HepG2 (cell line): ENCODE results near the gene PEX12. TPM values are rescaled to one million over a fixed set of nuclear protein-coding genes. Genes with fewer than 3 reads are reported as not detected.

Experiments
- ATAC-seq: fragments of 200-7000 bp; cut with Tn5 transposase; 3 replicates; pipeline ENCODE4 v1.9.1; 2020; ENCODE audit warnings: mild to moderate bottlenecking, moderate library complexity
- BruUV-seq: library from RNA; stranded (reverse); fragments of 400-500 nt; replicated peaks from 2 replicates; lab custom pipeline; 2021; lab: Mats Ljungman, UMichigan
- CTCF ChIA-PET: fragments of 300-600 bp; formaldehyde crosslinking; extraction: SDS; loops from one replicate; lab custom pipeline; 2021; ENCODE audit warnings: low total read pairs, inconsistent platforms, low intra/inter-chr PET ratio; lab: Yijun Ruan, JAX
- POLR2A ChIA-PET: fragments of 350-600 bp; sonication (Branson Sonifier 250); formaldehyde crosslinking; loops from one replicate; lab custom pipeline; 2020; ENCODE audit warnings: antibody characterized with exemption, inconsistent platforms; lab: Yijun Ruan, JAX
- DNase-seq: peaks from one replicate; pipeline ENCODE4 v3.0.0-alpha.2; 2015; ENCODE audit warnings: low spot score
- FAIRE-seq: peaks from 3 replicates; lab custom pipeline; 2011; peaks lifted over from hg19 to GRCh38; lab: Jason Lieb, UNC
- H2AFZ ChIP-seq: one replicate; pipeline ENCODE4 v1.6.1; 2011; ENCODE audit warnings: low read length, inconsistent platforms
- H3K27ac ChIP-seq: fragments of 300-600 bp; 3 replicates; pipeline ENCODE4 v1.8.0; 2011; ENCODE audit warnings: mixed run types, mild to moderate bottlenecking, mixed read lengths, low read length, inconsistent platforms; ENCODE audit not compliant: insufficient read depth; ENCODE audit errors: extremely low read length
- H3K27me3 ChIP-seq, 2 experiments: fragments of 200-600 bp in 1 of 2; 2 replicates in 1 of 2; 3 replicates in 1 of 2; pipeline versions ENCODE4 v1.6.0 to v1.8.0; 2011; ENCODE audit warnings: low read length in 2 of 2, mild to moderate bottlenecking in 2 of 2, moderate library complexity in 2 of 2, inconsistent platforms in 1 of 2; ENCODE audit not compliant: insufficient read depth in 2 of 2, control insufficient read depth in 1 of 2
- H3K36me3 ChIP-seq, 2 experiments: fragments of 200-600 bp in 1 of 2; replicated peaks in 1 of 2; 2 replicates in 1 of 2; 3 replicates in 1 of 2; pipeline versions ENCODE4 v1.5.1 to v1.8.0; 2011; ENCODE audit warnings: low read length in 2 of 2, inconsistent platforms in 1 of 2; ENCODE audit not compliant: insufficient read depth in 2 of 2, control insufficient read depth in 1 of 2
- H3K4me1 ChIP-seq: 2 replicates; pipeline ENCODE4 v1.5.1; 2012; ENCODE audit warnings: low read length, inconsistent platforms; ENCODE audit not compliant: insufficient read depth
- H3K4me2 ChIP-seq: 2 replicates; pipeline ENCODE4 v1.6.0; 2011; ENCODE audit warnings: low read depth, low read length, inconsistent platforms
- H3K4me3 ChIP-seq, 3 experiments: fragments of 200-600 bp in 1 of 3; sonication (generic), shearing (Covaris generic) in 1 of 3; replicated peaks in 1 of 3; 2 replicates each; pipeline ENCODE4 v1.5.1; 2011 to 2016; ENCODE audit warnings: low read length in 3 of 3, inconsistent platforms in 2 of 3, low read depth in 2 of 3, mild to moderate bottlenecking in 2 of 3, control low read depth in 1 of 3, mixed read lengths in 1 of 3; ENCODE audit not compliant: insufficient read depth in 1 of 3
- H3K79me2 ChIP-seq: one replicate; pipeline ENCODE4 v1.6.1; 2011; ENCODE audit warnings: low read length, inconsistent platforms; ENCODE audit not compliant: insufficient read depth
- H3K9ac ChIP-seq: 2 replicates; pipeline ENCODE4 v1.6.0; 2011; ENCODE audit warnings: mild to moderate bottlenecking, low read depth, low read length, inconsistent platforms; ENCODE audit not compliant: insufficient read depth
- H3K9me3 ChIP-seq: 2 replicates; pipeline ENCODE4 v1.5.1; 2012; ENCODE audit warnings: mild to moderate bottlenecking, low read length
- H4K20me1 ChIP-seq: 2 replicates; pipeline ENCODE4 v1.6.0; 2011; ENCODE audit warnings: inconsistent platforms, mild to moderate bottlenecking, low read length, moderate library complexity; ENCODE audit not compliant: insufficient read depth
- TCF7L2 ChIP-seq: IDR thresholded peaks from 2 replicates; pipeline ENCODE4 v1.6.1; 2011; ENCODE audit warnings: mild to moderate bottlenecking, low read depth, low read length, moderate library complexity
- ZNF20 ChIP-seq: sonication (generic); formaldehyde crosslinking; IDR thresholded peaks from 2 replicates; pipeline ENCODE4 v1.4.0; 2020; ENCODE audit warnings: mild to moderate bottlenecking, moderate library complexity, missing genetic modification reagents
- ZNF496 ChIP-seq: sonication (generic); formaldehyde crosslinking; IDR thresholded peaks from 2 replicates; pipeline ENCODE4 v1.8.1; 2023; ENCODE audit warnings: mild to moderate bottlenecking, moderate library complexity, missing genetic modification reagents; ENCODE audit not compliant: insufficient replicate concordance
- ZNF75D ChIP-seq: sonication (generic); formaldehyde crosslinking; IDR thresholded peaks from 2 replicates; pipeline ENCODE4 v1.8.1; 2023; ENCODE audit warnings: missing genetic modification reagents, mild to moderate bottlenecking, borderline replicate concordance
- ZNF782 ChIP-seq: sonication (generic); formaldehyde crosslinking; IDR thresholded peaks from 2 replicates; pipeline ENCODE4 v1.4.0; 2020; ENCODE audit warnings: missing genetic modification reagents, mild to moderate bottlenecking, borderline replicate concordance
- WGBS: methylation state at CpG from one replicate; pipeline ENCODE4 v1.1.6; 2017; ENCODE audit warnings: low lambda C conversion rate; 5-methylcytosine and 5-hydroxymethylcytosine counted together
- in situ Hi-C: cut with HindIII; loops from 2 replicates; pipeline ENCODE4 v1.10.0; 2017; ENCODE audit warnings: low pct_unique_long_range_greater_than_20kb; ENCODE audit not compliant: extremely low pct_ligation_motif_present
- intact Hi-C: fragments of 100-400 bp; cut with micrococcal nuclease; formaldehyde crosslinking; loops from one replicate; pipeline ENCODE4 v1.10.0; 2022; ENCODE audit not compliant: unreplicated experiment
- polyA plus RNA-seq, 8 experiments: library from polyadenylated mRNA; depleted of rRNA in 3 of 8; stranded (reverse) in 7 of 8; unstranded in 1 of 8; fragments of >200 nt; fragmentation: Illumina TruSeq in 4 of 8; extraction: Trizol in 4 of 8; gene quantifications; 2 replicates each; pipeline versions ENCODE4 v1.2.1 to v1.2.3, GENCODE V29; 2011 to 2016; ENCODE audit warnings: low read depth in 4 of 8, missing spikeins in 1 of 8, mixed read lengths in 1 of 8; ENCODE audit not compliant: insufficient read depth in 1 of 8
- total RNA-seq, 5 experiments: library from RNA; depleted of rRNA; stranded (reverse); fragments of >200 nt; fragmentation: Illumina TruSeq; extraction: Trizol; gene quantifications; 2 replicates each; pipeline ENCODE4 v1.2.3, GENCODE V29; 2016; ENCODE audit warnings: low read depth in 1 of 5
- TF ChIP-seq, protein P1 (sequence below): sonication (generic); formaldehyde crosslinking; IDR thresholded peaks from 2 replicates; pipeline ENCODE4 v1.4.0; 2020; ENCODE audit warnings: missing genetic modification reagents
- TF ChIP-seq, protein P2 (sequence below): sonication (generic); formaldehyde crosslinking; IDR thresholded peaks from 2 replicates; pipeline ENCODE4 v1.4.0; 2020; ENCODE audit warnings: mild to moderate bottlenecking, missing genetic modification reagents
- TF ChIP-seq, protein P3 (sequence below): IDR thresholded peaks from 2 replicates; pipeline ENCODE4 v1.6.1; 2016; ENCODE audit warnings: low read depth, missing genetic modification reagents, missing compliant biosample characterization
- TF ChIP-seq, protein P4 (sequence below): sonication (generic); formaldehyde crosslinking; IDR thresholded peaks from 2 replicates; pipeline ENCODE4 v1.4.0; 2020; ENCODE audit warnings: low read depth, mild to moderate bottlenecking, missing genetic modification reagents
- TF ChIP-seq, protein P5 (sequence below): sonication (generic); formaldehyde crosslinking; IDR thresholded peaks from 2 replicates; pipeline ENCODE4 v1.8.0; 2022; ENCODE audit warnings: mild to moderate bottlenecking, missing genetic modification reagents, borderline replicate concordance
- TF ChIP-seq, protein P6 (sequence below): sonication (generic); formaldehyde crosslinking; IDR thresholded peaks from 2 replicates; pipeline ENCODE4 v1.4.0; 2020; ENCODE audit warnings: missing genetic modification reagents

The PEX12 gene
- total and polyA plus RNA-seq, 2 of the 13 experiments (the other 11 are each of a cell fraction or from before 2014, with no cell fraction given): 5.1 to 11.9 TPM

DNA sequence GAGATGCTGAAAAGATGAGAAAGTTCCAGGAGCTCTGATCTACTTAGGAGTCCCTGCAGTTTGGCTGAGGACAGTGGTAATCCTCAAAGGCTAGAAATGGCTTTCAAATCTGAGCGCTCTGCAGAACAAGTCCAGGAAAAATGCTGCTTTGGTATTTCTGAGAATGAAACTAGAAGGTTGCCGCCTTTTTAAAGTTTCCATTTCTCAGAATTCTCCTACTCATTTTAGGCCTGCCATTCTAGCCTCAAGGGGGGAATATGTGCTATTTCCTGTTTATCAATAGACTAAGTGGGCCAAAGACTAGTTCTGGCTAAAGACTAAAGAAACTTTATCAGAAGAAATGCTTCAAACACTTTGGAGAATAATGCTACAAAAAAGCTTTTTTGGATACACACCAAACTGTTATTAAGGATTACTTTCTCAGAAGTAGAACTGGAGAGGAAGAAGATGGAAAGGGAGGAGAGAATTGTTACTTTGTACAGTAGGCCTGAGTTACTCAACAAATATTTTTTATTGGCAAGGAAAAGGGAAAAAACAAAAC is 40.7 kb downstream of the PEX12 start, which contains the start of gene SLFN12L:
TSS of gene SLFN12L (minus strand) at position 78 of the 541 bp plus-strand sequence. CDS start 15,314 bp downstream, outside the sequence.
- FAIRE-seq (no peak), ATAC-seq (no peak), DNase-seq (no peak)
- H2AFZ ChIP-seq: no peak within 1 kb of the TSS
- no peaks in the 10 kb centered on the region for H3K9me3 ChIP-seq
- H3K4me3 ChIP-seq: no peak within 1 kb of the TSS
- H3K27ac ChIP-seq: no peak within 1 kb of the TSS
- no peaks in the 10 kb centered on the region for H3K4me1 ChIP-seq
- BruUV-seq: no TSS peak
- intact Hi-C loops (loop anchor here (10.0 kb wide), 1 partner anchor 1113 kb away; no protein-coding TSS in a partner anchor), in situ Hi-C loops (loop anchor here (5.0 to 25.0 kb wide), 3 partner anchors 225 to 1125 kb away; no protein-coding TSS in a partner anchor)
- ChIA-PET CTCF (interaction anchor here (0.7 kb wide), 1 partner anchor 225 kb away, joined by 3 read pairs; no protein-coding TSS in a partner anchor), POLR2A (no interaction called here)
- no peaks in the 10 kb centered on the region for H3K36me3 ChIP-seq
- peaks cover 0 to 3% of the 10 kb centered on the region in 2 experiments; a peak in 1 of 5 replicates for H3K27me3 ChIP-seq
- no peak within 1 kb of the TSS for H3K4me2 ChIP-seq
- TF ChIP-seq, protein P1, sequence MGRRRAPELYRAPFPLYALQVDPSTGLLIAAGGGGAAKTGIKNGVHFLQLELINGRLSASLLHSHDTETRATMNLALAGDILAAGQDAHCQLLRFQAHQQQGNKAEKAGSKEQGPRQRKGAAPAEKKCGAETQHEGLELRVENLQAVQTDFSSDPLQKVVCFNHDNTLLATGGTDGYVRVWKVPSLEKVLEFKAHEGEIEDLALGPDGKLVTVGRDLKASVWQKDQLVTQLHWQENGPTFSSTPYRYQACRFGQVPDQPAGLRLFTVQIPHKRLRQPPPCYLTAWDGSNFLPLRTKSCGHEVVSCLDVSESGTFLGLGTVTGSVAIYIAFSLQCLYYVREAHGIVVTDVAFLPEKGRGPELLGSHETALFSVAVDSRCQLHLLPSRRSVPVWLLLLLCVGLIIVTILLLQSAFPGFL (CRISPR knock-in tag): no peak
- TF ChIP-seq ZNF496 (CRISPR knock-in tag) (no peak), ZNF20 (no peak), ZNF782 (CRISPR knock-in tag) (no peak), ZNF75D (no peak), TCF7L2 (no peak)
- TF ChIP-seq, protein P2, sequence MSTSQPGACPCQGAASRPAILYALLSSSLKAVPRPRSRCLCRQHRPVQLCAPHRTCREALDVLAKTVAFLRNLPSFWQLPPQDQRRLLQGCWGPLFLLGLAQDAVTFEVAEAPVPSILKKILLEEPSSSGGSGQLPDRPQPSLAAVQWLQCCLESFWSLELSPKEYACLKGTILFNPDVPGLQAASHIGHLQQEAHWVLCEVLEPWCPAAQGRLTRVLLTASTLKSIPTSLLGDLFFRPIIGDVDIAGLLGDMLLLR (CRISPR knock-in tag): no peak
- TF ChIP-seq, protein P3, sequence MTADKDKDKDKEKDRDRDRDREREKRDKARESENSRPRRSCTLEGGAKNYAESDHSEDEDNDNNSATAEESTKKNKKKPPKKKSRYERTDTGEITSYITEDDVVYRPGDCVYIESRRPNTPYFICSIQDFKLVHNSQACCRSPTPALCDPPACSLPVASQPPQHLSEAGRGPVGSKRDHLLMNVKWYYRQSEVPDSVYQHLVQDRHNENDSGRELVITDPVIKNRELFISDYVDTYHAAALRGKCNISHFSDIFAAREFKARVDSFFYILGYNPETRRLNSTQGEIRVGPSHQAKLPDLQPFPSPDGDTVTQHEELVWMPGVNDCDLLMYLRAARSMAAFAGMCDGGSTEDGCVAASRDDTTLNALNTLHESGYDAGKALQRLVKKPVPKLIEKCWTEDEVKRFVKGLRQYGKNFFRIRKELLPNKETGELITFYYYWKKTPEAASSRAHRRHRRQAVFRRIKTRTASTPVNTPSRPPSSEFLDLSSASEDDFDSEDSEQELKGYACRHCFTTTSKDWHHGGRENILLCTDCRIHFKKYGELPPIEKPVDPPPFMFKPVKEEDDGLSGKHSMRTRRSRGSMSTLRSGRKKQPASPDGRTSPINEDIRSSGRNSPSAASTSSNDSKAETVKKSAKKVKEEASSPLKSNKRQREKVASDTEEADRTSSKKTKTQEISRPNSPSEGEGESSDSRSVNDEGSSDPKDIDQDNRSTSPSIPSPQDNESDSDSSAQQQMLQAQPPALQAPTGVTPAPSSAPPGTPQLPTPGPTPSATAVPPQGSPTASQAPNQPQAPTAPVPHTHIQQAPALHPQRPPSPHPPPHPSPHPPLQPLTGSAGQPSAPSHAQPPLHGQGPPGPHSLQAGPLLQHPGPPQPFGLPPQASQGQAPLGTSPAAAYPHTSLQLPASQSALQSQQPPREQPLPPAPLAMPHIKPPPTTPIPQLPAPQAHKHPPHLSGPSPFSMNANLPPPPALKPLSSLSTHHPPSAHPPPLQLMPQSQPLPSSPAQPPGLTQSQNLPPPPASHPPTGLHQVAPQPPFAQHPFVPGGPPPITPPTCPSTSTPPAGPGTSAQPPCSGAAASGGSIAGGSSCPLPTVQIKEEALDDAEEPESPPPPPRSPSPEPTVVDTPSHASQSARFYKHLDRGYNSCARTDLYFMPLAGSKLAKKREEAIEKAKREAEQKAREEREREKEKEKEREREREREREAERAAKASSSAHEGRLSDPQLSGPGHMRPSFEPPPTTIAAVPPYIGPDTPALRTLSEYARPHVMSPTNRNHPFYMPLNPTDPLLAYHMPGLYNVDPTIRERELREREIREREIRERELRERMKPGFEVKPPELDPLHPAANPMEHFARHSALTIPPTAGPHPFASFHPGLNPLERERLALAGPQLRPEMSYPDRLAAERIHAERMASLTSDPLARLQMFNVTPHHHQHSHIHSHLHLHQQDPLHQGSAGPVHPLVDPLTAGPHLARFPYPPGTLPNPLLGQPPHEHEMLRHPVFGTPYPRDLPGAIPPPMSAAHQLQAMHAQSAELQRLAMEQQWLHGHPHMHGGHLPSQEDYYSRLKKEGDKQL: no peak
- TF ChIP-seq, protein P4, sequence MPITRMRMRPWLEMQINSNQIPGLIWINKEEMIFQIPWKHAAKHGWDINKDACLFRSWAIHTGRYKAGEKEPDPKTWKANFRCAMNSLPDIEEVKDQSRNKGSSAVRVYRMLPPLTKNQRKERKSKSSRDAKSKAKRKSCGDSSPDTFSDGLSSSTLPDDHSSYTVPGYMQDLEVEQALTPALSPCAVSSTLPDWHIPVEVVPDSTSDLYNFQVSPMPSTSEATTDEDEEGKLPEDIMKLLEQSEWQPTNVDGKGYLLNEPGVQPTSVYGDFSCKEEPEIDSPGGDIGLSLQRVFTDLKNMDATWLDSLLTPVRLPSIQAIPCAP (CRISPR knock-in tag): no peak
- TF ChIP-seq, protein P5, sequence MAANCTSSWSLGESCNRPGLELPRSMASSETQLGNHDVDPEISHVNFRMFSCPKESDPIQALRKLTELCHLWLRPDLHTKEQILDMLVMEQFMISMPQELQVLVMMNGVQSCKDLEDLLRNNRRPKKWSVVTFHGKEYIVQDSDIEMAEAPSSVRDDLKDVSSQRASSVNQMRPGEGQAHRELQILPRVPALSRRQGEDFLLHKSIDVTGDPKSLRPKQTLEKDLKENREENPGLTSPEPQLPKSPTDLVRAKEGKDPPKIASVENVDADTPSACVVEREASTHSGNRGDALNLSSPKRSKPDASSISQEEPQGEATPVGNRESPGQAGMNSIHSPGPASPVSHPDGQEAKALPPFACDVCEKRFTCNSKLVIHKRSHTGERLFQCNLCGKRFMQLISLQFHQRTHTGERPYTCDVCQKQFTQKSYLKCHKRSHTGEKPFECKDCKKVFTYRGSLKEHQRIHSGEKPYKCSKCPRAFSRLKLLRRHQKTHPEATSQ (CRISPR knock-in tag): no peak
- TF ChIP-seq, protein P6, sequence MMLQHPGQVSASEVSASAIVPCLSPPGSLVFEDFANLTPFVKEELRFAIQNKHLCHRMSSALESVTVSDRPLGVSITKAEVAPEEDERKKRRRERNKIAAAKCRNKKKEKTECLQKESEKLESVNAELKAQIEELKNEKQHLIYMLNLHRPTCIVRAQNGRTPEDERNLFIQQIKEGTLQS (CRISPR knock-in tag): no peak
- no peaks in the 10 kb centered on the region for H4K20me1 ChIP-seq
- 46% methylated on average over 2 of the region's 2 CpGs for WGBS
- H3K79me2 ChIP-seq: no peaks in the 10 kb centered on the region
- no peak within 1 kb of the TSS for H3K9ac ChIP-seq
